GM23338 (cell line): Measurements from ENCODE around the gene MCU. TPM values are rescaled to one million over a fixed set of nuclear protein-coding genes. Genes with fewer than 3 reads are reported as not detected.
"Not testable (repeated sequence)": the region's sequence is repeated elsewhere in the genome, so short reads cannot be mapped to it uniquely, and the experiment has no call there.

Experiments
- ATAC-seq: fragments of 200-7000 bp; cut with Tn5 transposase; 3 replicates; pipeline ENCODE4 v1.9.1; 2020
- DNase-seq: peaks from one replicate; pipeline ENCODE4 v3.0.0-alpha.2; 2015; ENCODE audit warnings: low spot score
- H2AFZ ChIP-seq: fragments of 200-600 bp; sonication (generic); 2 replicates; pipeline ENCODE4 v1.8.0; 2016; ENCODE audit warnings: antibody characterized with exemption, mild to moderate bottlenecking, moderate library complexity
- H3F3A ChIP-seq: fragments of 200-600 bp; sonication (generic); replicated peaks from 2 replicates; pipeline ENCODE4 v1.8.0; 2017; ENCODE audit warnings: antibody characterized with exemption, mixed run types, low read depth
- H3K27ac ChIP-seq: fragments of 200-600 bp; sonication (generic); 2 replicates; pipeline ENCODE4 v1.6.1; 2016; ENCODE audit warnings: low read depth
- H3K27me3 ChIP-seq: fragments of 200-600 bp; sonication (generic); 2 replicates; pipeline ENCODE4 v1.8.0; 2016; ENCODE audit warnings: mild to moderate bottlenecking, mixed run types, moderate library complexity; ENCODE audit not compliant: insufficient read depth
- H3K36me3 ChIP-seq: fragments of 200-600 bp; sonication (generic); 2 replicates; pipeline ENCODE4 v1.8.0; 2016; ENCODE audit warnings: mild to moderate bottlenecking; ENCODE audit not compliant: insufficient read depth
- H3K4me1 ChIP-seq: fragments of 200-600 bp; sonication (generic); 2 replicates; pipeline ENCODE4 v1.8.0; 2016; ENCODE audit warnings: mild to moderate bottlenecking, moderate library complexity; ENCODE audit not compliant: insufficient read depth
- H3K4me2 ChIP-seq: fragments of 200-600 bp; sonication (generic); 2 replicates; pipeline ENCODE4 v1.7.1; 2017; ENCODE audit warnings: mixed run types
- H3K4me3 ChIP-seq: fragments of 200-600 bp; sonication (generic); 2 replicates; pipeline ENCODE4 v1.6.1; 2016; ENCODE audit warnings: mixed run types
- H3K79me2 ChIP-seq: fragments of 200-600 bp; sonication (generic); replicated peaks from 2 replicates; pipeline ENCODE4 v1.8.0; 2017; ENCODE audit warnings: mild to moderate bottlenecking; ENCODE audit not compliant: insufficient read depth
- H3K9me2 ChIP-seq: fragments of 200-600 bp; sonication (generic); 2 replicates; pipeline ENCODE4 v1.8.0; 2017; ENCODE audit not compliant: insufficient read depth
- H4K20me1 ChIP-seq: fragments of 200-600 bp; sonication (generic); replicated peaks from 2 replicates; pipeline ENCODE4 v1.8.0; 2017; ENCODE audit warnings: mild to moderate bottlenecking; ENCODE audit not compliant: insufficient read depth
- H3K27ac Mint-ChIP-seq: 2 replicates; pipeline ENCODE4 v1.8.0; 2020; ENCODE audit warnings: inconsistent platforms, mild to moderate bottlenecking, moderate library complexity, mixed read lengths
- H3K27me3 Mint-ChIP-seq: 3 replicates; pipeline ENCODE4 v1.8.0; 2022; ENCODE audit warnings: low read depth, mild to moderate bottlenecking, moderate library complexity, mixed read lengths, inconsistent platforms; ENCODE audit not compliant: insufficient read depth, poor library complexity
- H3K36me3 Mint-ChIP-seq: 3 replicates; pipeline ENCODE4 v1.8.0; 2021; ENCODE audit warnings: low read depth, mild to moderate bottlenecking, inconsistent platforms, moderate library complexity, mixed read lengths
- H3K4me1 Mint-ChIP-seq: 3 replicates; pipeline ENCODE4 v1.8.0; 2020; ENCODE audit warnings: mild to moderate bottlenecking, inconsistent platforms, mixed read lengths
- H3K4me3 Mint-ChIP-seq: 3 replicates; pipeline ENCODE4 v1.8.0; 2021; ENCODE audit warnings: moderate library complexity, mild to moderate bottlenecking, inconsistent platforms, mixed read lengths
- H3K9me3 Mint-ChIP-seq: 3 replicates; pipeline ENCODE4 v1.8.0; 2020; ENCODE audit warnings: moderate library complexity, mild to moderate bottlenecking, inconsistent platforms, mixed read lengths
- CREB1 ChIP-seq: fragments of 250-450 bp; sonication (Bioruptor Pico); IDR thresholded peaks from 2 replicates; pipeline ENCODE4 v1.5.0; 2020; ENCODE audit warnings: low read depth, mild to moderate bottlenecking, moderate library complexity
- JUNB ChIP-seq: IDR thresholded peaks from one replicate; pipeline ENCODE4 v1.6.1; 2016; ENCODE audit warnings: antibody characterized with exemption; ENCODE audit not compliant: unreplicated experiment
- POLR2AphosphoS5 ChIP-seq: IDR thresholded peaks from 2 replicates; pipeline ENCODE4 v1.6.1; 2016; ENCODE audit warnings: antibody characterized with exemption, low read depth
- ZNF114 ChIP-seq: fragments of 250-450 bp; sonication (Bioruptor Pico); IDR thresholded peaks from 2 replicates; pipeline ENCODE4 v1.5.0; 2020; ENCODE audit warnings: mild to moderate bottlenecking, moderate library complexity
- polyA plus RNA-seq: library from polyadenylated mRNA; unstranded; fragments of >200 nt; fragmentation: Nextera tagmentation; extraction: Ambion mirVana; gene quantifications from 2 replicates; pipeline ENCODE4 v1.2.1, GENCODE V29; 2016
- total RNA-seq: library from RNA; depleted of rRNA; stranded (reverse); fragments of >200 nt; shearing (Covaris generic); gene quantifications from 2 replicates; pipeline ENCODE4 v1.2.3, GENCODE V29; 2014
- TF ChIP-seq, protein P1 (sequence below), 2 experiments: fragments of 200-600 bp in 1 of 2; sonication (generic) in 1 of 2; conservative IDR thresholded peaks; 2 replicates each; pipeline versions ENCODE4 v1.5.1 to v1.6.1; 2016 to 2017; ENCODE audit warnings: antibody characterized with exemption in 2 of 2, low read depth in 2 of 2, mild to moderate bottlenecking in 2 of 2, moderate library complexity in 1 of 2
- TF ChIP-seq, protein P2 (sequence below): IDR thresholded peaks from 2 replicates; pipeline ENCODE4 v1.6.1; 2016; ENCODE audit warnings: antibody characterized with exemption

The MCU gene
- total and polyA plus RNA-seq, 2 experiments from 2014 or later = 41.8 to 68.2 TPM

DNA sequence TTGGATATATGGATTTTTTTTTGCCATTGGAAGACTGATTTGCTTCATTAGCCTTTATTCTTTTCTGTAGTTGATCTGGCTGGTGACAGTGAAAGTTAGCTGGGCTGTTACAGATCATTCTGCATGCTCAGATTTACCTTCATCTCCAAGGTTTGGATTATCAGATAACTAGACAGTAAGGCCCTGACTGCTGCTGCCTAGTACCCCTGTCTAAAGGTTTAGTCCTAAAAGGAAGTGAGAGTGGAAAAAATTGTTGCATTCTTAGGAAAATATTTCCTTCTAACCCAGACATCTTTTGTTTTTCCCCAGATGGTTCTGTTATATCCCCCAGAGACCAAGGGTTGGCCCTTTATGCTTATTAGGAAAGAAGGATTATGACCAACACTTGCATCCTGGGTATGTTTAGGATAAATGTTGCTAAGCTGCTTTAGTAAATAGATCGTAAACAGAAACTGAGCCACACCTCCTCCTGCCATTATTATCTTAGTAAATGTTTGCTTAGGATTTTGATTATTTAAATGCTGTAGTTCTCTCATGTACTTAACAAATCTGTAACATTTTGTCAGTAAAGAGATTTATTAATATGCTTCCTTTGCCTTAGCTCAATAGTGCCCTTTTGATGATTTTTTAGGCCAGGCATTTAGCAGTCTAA is 44.4 kb downstream of the MCU start (continued):
- TF ChIP-seq, protein P1, sequence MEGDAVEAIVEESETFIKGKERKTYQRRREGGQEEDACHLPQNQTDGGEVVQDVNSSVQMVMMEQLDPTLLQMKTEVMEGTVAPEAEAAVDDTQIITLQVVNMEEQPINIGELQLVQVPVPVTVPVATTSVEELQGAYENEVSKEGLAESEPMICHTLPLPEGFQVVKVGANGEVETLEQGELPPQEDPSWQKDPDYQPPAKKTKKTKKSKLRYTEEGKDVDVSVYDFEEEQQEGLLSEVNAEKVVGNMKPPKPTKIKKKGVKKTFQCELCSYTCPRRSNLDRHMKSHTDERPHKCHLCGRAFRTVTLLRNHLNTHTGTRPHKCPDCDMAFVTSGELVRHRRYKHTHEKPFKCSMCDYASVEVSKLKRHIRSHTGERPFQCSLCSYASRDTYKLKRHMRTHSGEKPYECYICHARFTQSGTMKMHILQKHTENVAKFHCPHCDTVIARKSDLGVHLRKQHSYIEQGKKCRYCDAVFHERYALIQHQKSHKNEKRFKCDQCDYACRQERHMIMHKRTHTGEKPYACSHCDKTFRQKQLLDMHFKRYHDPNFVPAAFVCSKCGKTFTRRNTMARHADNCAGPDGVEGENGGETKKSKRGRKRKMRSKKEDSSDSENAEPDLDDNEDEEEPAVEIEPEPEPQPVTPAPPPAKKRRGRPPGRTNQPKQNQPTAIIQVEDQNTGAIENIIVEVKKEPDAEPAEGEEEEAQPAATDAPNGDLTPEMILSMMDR (conservative IDR thresholded peaks at IDR 0.05; ENCODE audit: low read depth in 2 of 2) = no peak

DNA sequence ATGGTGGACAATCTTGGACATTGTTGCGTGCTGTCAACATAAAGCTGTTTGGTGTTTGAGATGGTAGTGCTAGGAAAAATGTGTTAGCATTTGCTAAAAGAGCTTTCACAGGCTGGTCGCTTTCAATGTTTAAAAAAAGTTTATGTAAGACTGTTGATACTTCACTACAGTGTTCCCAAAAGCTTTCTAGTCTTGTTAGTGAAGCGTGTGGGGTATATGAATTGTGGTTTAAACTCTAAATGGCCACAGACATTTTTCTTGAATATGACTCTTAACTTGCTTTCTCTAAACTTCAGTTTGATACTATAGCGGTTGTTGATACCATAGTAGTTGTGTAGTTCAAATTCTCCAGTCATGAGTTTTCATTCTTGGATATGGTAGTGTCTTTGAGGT is 44.9 kb downstream of the MCU start:
- H3K27ac Mint-ChIP-seq = peak overlapping the region; percentile 49; the same call in 1 of the 2 replicates
- Histone ChIP-seq H3K27me3 (no peaks in the 10 kb centered on the region), H3K4me2 (no peak overlapping the region), H4K20me1 (peaks cover 4% of the 10 kb centered on the region; the same call in 1 of the 2 replicates), H3K36me3 (no peaks in the 10 kb centered on the region), H3K79me2 (peaks cover 98% of the 10 kb centered on the region), H3K9me2 (no peaks in the 10 kb centered on the region), H3K27ac (no peak overlapping the region), H3F3A (no peaks in the 10 kb centered on the region), H3K4me3 (no peak overlapping the region), H2AFZ (no peak overlapping the region), H3K4me1 (peaks cover 35% of the 10 kb centered on the region)
- no peak overlapping the region for H3K4me3 Mint-ChIP-seq
- no peaks in the 10 kb centered on the region for H3K9me3 Mint-ChIP-seq
- TF ChIP-seq POLR2AphosphoS5 = no peak
- TF ChIP-seq, protein P2, sequence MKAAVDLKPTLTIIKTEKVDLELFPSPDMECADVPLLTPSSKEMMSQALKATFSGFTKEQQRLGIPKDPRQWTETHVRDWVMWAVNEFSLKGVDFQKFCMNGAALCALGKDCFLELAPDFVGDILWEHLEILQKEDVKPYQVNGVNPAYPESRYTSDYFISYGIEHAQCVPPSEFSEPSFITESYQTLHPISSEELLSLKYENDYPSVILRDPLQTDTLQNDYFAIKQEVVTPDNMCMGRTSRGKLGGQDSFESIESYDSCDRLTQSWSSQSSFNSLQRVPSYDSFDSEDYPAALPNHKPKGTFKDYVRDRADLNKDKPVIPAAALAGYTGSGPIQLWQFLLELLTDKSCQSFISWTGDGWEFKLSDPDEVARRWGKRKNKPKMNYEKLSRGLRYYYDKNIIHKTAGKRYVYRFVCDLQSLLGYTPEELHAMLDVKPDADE = no peak
- TF ChIP-seq ZNF114 (CRISPR knock-in tag) = no peak
- TF ChIP-seq CREB1 = no peak
- TF ChIP-seq JUNB = no peak
- ATAC-seq (no peak), DNase-seq (no peak)
- no peaks in the 10 kb centered on the region for H3K27me3 Mint-ChIP-seq
- H3K36me3 Mint-ChIP-seq = no peaks in the 10 kb centered on the region
- peaks cover 33% of the 10 kb centered on the region for H3K4me1 Mint-ChIP-seq

DNA sequence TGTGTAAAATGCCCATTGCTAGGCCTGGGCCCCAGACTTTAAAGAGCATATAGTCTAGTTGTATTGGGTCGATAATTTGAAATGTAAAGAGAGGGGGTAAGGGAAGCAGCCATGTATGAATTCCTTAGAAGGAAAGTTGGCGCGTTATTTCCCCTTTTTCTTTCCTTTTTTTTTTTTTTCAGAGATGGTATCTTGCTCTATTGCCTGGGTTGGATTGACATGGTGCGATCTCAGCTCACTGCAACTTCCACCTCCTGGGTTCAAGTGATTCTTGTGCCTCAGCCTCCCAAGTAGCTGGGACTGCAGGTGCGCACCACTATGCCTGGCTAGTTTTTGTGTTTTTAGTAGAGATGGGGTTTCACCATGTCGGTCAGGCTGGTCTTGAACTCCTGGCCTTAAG is 45.4 kb downstream of the MCU start:
- not testable (repeated sequence) for H3K4me2 ChIP-seq, DNase-seq, H3K27me3 Mint-ChIP-seq, H3K9me2 ChIP-seq, H3K9me3 Mint-ChIP-seq, H4K20me1 ChIP-seq, ATAC-seq, H3K4me3 Mint-ChIP-seq, H3K4me3 ChIP-seq, H3F3A ChIP-seq, H3K36me3 Mint-ChIP-seq, H3K36me3 ChIP-seq, H2AFZ ChIP-seq, H3K27me3 ChIP-seq
- Histone ChIP-seq H3K27ac (0 out of 2 replicates have a peak overlapping the region, but pooled peaks have one; percentile 8), H3K4me1 (peaks cover 35% of the 10 kb centered on the region), H3K79me2 (peaks cover 99% of the 10 kb centered on the region)
- Mint-ChIP-seq H3K4me1 (peaks cover 34% of the 10 kb centered on the region), H3K27ac (peak overlapping the region; percentile 60; the same call in 1 of the 2 replicates)
